ENCODE data around the gene B4GALT2. TPM values are rescaled to one million over a fixed set of nuclear protein-coding genes. Genes with fewer than 3 reads are reported as not detected.
A peak's percentile ranks its signal among the peaks of the same experiment; 100 is the strongest.

B4GALT2 gene
- total and polyA plus RNA-seq, 3 donors from 2014 or later: 40.9 to 65.9 (median 47.7) TPM

GRCh38 chr1:43975249-43975961 lies 3.6 kb upstream of the B4GALT2 start:
- Histone ChIP-seq H3K27me3 (no peaks in the 10 kb centered on the region), H3K9me3 (no peaks in the 10 kb centered on the region), H3K27ac (peak overlapping the region; percentile 76 to 89), H3K4me1 (peaks cover 37% of the 10 kb centered on the region), H3K36me3 (ENCODE audit: low read depth, missing control alignments) (no peaks in the 10 kb centered on the region), H3K4me3 (peak overlapping the region; percentile 87 to 89)
- TF ChIP-seq, protein P1, sequence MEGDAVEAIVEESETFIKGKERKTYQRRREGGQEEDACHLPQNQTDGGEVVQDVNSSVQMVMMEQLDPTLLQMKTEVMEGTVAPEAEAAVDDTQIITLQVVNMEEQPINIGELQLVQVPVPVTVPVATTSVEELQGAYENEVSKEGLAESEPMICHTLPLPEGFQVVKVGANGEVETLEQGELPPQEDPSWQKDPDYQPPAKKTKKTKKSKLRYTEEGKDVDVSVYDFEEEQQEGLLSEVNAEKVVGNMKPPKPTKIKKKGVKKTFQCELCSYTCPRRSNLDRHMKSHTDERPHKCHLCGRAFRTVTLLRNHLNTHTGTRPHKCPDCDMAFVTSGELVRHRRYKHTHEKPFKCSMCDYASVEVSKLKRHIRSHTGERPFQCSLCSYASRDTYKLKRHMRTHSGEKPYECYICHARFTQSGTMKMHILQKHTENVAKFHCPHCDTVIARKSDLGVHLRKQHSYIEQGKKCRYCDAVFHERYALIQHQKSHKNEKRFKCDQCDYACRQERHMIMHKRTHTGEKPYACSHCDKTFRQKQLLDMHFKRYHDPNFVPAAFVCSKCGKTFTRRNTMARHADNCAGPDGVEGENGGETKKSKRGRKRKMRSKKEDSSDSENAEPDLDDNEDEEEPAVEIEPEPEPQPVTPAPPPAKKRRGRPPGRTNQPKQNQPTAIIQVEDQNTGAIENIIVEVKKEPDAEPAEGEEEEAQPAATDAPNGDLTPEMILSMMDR (IDR thresholded peaks at IDR 0.05): no peak
- no peak for TF ChIP-seq POLR2A (IDR thresholded peaks at IDR 0.05)
- peak; percentile 69 for DNase-seq
- intact Hi-C loops (cut with DNase I; ENCODE audit: low total_unique reads): no loop called here
- WGBS, 2 donors: 1 to 3% methylated on average over 7 to 33 of the region's 34 CpGs

- intact Hi-C loops (cut with DNase I; ENCODE audit: low total_unique reads): no loop called here
- TF ChIP-seq POLR2A (IDR thresholded peaks at IDR 0.05): no peak
- TF ChIP-seq, protein P1 (IDR thresholded peaks at IDR 0.05): no peak
- Histone ChIP-seq H3K27ac (no peak overlapping the region), H3K9me3 (no peaks in the 10 kb centered on the region), H3K4me1 (peaks cover 33% of the 10 kb centered on the region), H3K27me3 (no peaks in the 10 kb centered on the region), H3K4me3 (peak overlapping the region; percentile 87 to 89), H3K36me3 (ENCODE audit: low read depth, missing control alignments) (no peaks in the 10 kb centered on the region)
- no peak for DNase-seq
- 53 to 72% methylated on average over 4 of the region's 4 CpGs for WGBS, 2 donors
These were observed 3.0 kb upstream of the B4GALT2 start for GRCh38 chr1:43976045-43976444.

GRCh38 chr1:43976890-43977289 lies 2.1 kb upstream of the B4GALT2 start:
- H3K4me3 ChIP-seq: no peak overlapping the region
- H3K9me3 ChIP-seq: no peaks in the 10 kb centered on the region

GRCh38 chr1:43977376-43978263 lies 1.4 kb upstream of the B4GALT2 start:
- Histone ChIP-seq H3K4me3 (no peak overlapping the region), H3K4me1 (peaks cover 32% of the 10 kb centered on the region), H3K36me3 (ENCODE audit: low read depth, missing control alignments) (no peaks in the 10 kb centered on the region), H3K27me3 (no peaks in the 10 kb centered on the region), H3K9me3 (no peaks in the 10 kb centered on the region), H3K27ac (no peak overlapping the region)
- DNase-seq: no peak
- 84 to 89% methylated on average over 9 of the region's 9 CpGs for WGBS, 2 donors
- TF ChIP-seq, protein P1 (IDR thresholded peaks at IDR 0.05): no peak
- no peak for TF ChIP-seq POLR2A (IDR thresholded peaks at IDR 0.05)
- intact Hi-C loops (cut with DNase I; ENCODE audit: low total_unique reads): no loop called here

More at GRCh38 chr1:43976890-43977289, 2.1 kb upstream of the B4GALT2 start:
- TF ChIP-seq, protein P1 (IDR thresholded peaks at IDR 0.05): no peak
- peaks cover 32% of the 10 kb centered on the region for H3K4me1 ChIP-seq
- no peak for DNase-seq
- H3K36me3 ChIP-seq (ENCODE audit: low read depth, missing control alignments): no peaks in the 10 kb centered on the region
- H3K27ac ChIP-seq: no peak overlapping the region
- intact Hi-C loops (cut with DNase I; ENCODE audit: low total_unique reads): no loop called here
- no peaks in the 10 kb centered on the region for H3K27me3 ChIP-seq
- 89 to 91% methylated on average over 7 to 8 of the region's 8 CpGs for WGBS, 2 donors

All from testis (tissue), 3 donors.